HG02588 (cell line): Measurements from ENCODE around the gene UGT1A1.

Experiments used
- ATAC-seq: cut with Tn5 transposase; IDR thresholded peaks from one replicate; pipeline ENCODE4 v1.9.1; 2021; ENCODE audit warnings: mild to moderate bottlenecking, moderate library complexity; ENCODE audit not compliant: unreplicated experiment

Gene UGT1A1

DNA sequence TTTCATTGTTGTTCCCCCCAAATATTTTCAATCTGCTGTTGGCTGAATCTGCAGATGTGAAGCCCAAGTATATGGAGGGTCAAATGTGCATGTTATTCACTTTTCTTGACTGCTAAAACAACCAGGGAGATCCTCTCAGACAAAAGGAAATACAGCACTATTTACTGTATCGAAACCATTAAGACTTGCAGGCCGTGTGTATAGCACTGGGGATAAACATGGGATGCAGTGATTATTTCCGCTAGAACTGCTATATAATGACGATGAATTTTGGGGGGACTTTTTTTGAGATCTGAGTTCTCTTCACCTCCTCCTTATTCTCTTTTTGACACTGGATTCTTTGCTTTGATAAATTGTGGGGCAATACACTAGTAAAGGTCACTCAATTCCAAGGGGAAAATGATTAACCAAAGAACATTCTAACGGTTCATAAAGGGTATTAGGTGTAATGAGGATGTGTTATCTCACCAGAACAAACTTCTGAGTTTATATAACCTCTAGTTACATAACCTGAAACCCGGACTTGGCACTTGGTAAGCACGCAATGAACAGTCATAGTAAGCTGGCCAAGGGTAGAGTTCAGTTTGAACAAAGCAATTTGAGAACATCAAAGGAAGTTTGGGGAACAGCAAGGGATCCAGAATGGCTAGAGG, 3.5 kb upstream of the UGT1A1 start:
- ATAC-seq, result no peak

DNA sequence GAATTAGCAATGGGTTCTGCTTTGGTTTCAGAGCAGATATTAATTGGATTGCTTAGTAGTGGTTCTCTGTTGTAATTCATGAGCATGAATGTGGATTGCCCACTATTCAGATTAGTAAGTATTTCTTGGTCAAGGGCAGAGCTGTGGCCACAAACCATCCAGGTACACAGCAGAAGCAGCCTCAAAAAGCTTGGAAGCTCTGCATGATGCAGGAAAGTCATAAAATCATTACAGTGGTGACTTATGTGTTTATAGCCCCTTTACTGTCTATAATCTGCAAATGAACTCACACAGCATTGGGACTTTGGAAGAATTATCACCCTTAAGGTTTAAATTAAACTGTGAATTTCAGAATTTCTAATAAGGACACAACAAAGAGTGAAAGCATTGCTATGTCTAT, 1.9 kb upstream of the UGT1A1 start:
- ATAC-seq, result no peak

DNA sequence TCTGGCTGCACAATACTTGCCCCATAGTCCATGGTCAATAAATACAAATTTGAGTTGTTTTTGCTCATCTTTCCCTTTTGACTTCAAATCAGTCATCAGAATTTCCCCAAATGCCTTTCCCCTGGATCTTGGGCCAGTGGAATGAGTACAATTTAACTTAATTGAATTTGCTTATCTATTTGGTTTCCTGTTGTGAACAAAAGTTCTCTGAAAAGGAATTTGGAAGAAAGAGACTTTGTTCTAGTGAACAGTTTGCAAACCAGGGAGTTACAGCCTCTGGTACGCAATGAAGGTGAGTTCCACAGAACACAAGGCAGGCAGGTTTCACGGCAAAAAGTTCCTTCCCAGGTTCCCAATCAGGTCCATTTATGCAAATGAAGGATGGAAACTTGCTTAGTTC, 1.2 kb upstream of the UGT1A1 start:
- no peak for ATAC-seq

DNA sequence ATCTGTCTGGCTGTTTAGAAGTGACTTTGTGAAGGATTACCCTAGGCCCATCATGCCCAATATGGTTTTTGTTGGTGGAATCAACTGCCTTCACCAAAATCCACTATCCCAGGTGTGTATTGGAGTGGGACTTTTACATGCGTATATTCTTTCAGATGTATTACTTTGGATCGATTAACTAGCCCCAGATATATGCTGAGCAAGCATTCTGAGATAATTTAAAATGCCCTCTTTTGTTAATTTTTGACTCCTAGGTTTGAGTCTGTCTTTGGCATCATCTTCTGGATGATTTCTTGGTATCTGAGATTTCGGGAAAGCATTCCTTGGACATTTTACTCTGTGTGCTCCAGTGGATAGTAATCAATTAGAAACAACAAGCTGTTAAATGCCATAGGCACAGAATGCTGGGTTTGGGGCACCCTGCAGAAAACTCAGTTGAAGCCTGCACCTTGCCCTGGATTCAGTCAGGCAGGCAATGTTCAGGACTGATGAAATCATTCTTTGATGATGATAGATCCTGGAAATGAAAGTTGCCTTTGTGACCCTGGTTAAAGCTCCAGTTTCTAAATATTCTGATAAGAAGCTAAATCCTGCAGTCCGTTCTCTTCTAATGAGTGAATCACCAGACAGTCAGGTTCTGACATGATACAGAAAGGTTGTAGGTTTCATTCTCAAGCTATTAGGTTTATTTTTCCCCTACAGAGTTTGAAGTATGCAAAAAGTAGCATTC, 1.1 kb downstream of the UGT1A1 start:
- no peak for ATAC-seq

DNA sequence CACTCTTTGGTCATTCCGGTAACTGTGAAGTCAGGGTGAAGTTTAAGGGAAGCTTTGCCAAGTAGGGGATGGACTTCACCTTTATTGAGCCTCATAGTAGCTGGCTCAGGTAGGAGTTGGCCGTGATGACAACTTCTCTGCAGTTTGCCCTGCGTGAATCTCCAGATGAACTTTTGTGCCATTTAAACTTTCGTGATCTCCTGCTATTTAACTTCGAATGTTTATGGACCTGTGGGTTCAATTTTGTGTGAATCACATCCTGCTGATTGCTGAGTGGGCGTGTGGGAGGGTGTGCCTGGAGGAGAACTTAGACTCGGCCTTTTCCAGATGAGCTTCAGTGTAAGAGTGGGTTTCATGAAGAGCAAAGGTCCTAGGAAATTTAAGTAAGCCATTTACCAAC, 4.2 kb downstream of the UGT1A1 start:
- no peak for ATAC-seq

DNA sequence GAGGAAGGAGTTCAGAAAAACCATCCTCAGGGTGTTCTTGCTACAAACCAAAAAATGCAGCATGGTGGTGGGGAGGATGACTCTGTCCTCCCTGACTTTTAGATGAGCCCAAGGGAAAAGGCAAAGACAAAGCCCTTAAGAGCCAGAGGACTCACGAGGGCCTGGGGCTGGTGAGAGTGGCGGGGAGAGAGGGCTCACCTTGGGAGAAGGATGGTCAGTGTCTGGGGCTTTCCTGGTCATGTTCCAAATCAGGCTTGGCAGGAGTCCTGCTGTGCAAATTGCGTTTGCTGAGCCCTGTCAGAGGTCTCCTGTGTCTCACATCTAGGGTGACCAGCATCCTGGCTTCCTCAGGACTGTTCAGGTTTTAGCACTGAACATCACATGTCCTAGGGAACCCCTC, 4.7 kb downstream of the UGT1A1 start:
- ATAC-seq, result no peak

DNA sequence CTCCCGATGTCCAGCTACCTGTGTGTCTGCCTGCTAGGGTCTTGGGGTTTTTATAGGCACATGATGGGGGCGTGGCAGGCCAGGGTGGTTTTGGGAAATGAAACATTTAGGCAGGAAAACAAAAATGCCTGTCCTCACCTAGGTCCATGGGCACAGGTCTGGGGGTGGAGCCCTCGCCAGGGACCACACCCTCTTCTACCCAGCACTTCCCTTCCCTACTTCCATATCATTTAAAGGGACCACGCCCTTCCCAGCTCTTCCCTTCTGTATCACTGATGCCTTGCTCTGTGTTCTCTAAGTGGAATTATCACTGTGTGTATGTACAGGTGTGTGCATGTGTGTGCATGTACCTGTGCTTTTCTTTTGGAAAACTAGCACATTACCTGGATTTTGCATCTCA, 6.3 kb downstream of the UGT1A1 start:
- no peak for ATAC-seq

DNA sequence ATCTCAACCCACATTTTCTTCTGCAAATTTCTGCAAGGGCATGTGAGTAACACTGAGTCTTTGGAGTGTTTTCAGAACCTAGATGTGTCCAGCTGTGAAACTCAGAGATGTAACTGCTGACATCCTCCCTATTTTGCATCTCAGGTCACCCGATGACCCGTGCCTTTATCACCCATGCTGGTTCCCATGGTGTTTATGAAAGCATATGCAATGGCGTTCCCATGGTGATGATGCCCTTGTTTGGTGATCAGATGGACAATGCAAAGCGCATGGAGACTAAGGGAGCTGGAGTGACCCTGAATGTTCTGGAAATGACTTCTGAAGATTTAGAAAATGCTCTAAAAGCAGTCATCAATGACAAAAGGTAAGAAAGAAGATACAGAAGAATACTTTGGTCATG, 8.0 kb downstream of the UGT1A1 start:
- no peak for ATAC-seq

DNA sequence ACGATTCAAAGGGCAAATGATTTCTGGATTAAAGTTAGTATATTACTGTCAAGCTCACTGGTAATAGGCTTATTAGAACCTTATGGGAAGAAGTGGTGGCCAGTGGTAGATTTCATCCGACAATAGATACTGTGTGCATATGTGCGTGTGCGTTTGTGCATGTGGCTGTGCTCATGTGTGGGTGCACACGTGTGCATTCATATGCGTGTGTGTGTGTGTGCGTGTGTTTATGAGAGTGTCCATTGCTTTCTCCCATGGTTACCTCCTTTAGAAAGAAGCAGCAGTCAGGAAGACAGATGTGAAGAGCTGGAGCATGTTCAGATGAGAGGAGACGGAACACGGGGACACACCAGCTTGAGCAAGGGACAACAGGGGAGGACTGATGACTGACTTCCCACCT, 9.2 kb downstream of the UGT1A1 start:
- no peak for ATAC-seq

DNA sequence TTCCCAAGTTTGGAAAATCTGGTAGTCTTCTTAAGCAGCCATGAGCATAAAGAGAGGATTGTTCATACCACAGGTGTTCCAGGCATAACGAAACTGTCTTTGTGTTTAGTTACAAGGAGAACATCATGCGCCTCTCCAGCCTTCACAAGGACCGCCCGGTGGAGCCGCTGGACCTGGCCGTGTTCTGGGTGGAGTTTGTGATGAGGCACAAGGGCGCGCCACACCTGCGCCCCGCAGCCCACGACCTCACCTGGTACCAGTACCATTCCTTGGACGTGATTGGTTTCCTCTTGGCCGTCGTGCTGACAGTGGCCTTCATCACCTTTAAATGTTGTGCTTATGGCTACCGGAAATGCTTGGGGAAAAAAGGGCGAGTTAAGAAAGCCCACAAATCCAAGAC, 12.1 kb downstream of the UGT1A1 start:
- ATAC-seq, result no peak

DNA sequence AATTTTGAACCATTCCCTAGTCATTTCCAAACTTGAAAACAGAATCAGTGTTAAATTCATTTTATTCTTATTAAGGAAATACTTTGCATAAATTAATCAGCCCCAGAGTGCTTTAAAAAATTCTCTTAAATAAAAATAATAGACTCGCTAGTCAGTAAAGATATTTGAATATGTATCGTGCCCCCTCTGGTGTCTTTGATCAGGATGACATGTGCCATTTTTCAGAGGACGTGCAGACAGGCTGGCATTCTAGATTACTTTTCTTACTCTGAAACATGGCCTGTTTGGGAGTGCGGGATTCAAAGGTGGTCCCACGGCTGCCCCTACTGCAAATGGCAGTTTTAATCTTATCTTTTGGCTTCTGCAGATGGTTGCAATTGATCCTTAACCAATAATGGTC, 12.5 kb downstream of the UGT1A1 start:
- no peak for ATAC-seq

DNA sequence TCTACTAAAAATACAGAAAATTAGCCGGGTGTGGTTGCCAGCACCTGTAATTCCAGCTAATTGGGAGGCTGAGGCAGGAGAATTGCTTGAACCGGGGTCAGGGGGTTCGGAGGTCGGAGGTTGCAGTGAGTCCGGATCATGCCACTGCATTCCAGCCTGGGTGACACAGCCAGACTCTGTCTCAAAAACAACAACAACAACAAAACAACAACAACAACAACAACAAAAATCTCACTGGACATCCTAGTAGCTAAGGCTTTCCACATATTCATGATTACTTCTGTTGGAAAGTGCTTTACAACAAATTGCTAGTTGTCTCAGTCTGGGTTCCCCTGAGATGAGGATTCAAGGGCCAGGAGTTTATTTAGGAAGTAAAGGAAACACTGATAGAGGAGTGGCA, 13.8 kb downstream of the UGT1A1 start:
- ATAC-seq, result no peak

DNA sequence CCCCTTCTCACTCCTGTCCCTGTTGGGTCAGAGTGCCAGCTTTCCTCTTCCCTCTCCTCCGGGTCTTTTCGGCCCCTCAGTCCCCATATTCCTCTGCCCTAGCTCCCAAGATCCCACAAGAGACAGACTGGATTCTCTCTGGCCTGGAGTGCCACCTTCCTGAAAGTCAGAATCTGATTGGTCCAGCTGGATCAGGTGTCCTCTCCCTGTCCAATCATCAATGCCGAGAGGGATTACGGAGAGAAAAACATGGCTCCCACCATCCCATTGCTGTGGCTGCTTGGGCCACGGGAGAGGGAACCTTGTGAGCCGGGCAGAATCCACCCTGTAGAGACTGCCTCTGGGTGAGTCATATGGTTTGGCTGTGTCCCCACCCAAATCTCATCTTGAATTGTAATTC, 15.3 kb downstream of the UGT1A1 start:
- no peak for ATAC-seq

DNA sequence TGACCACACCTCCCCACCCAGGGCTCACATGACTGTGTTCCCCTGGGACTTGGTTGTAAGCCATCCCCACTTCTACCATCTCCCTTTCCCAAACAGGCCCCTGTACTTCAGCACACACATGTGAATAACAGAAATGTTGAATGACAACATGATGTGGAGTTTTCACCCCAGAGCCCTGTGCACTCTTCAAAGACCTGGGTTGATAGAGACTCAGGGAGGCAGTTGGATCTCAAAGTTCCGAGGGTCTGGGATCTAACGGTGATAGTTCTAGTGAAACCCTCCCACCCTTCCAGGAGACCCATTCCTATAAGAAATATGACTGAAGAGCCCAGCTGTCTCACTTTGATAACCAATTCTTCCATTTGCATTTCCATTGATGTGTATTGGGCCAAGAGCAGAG, 18.0 kb downstream of the UGT1A1 start, which contains the start of gene MROH2A:
TSS of gene MROH2A (plus strand) at position 301 of the 400 bp plus-strand sequence. CDS start 1,029 bp downstream, outside the sequence.
- no peak for ATAC-seq

DNA sequence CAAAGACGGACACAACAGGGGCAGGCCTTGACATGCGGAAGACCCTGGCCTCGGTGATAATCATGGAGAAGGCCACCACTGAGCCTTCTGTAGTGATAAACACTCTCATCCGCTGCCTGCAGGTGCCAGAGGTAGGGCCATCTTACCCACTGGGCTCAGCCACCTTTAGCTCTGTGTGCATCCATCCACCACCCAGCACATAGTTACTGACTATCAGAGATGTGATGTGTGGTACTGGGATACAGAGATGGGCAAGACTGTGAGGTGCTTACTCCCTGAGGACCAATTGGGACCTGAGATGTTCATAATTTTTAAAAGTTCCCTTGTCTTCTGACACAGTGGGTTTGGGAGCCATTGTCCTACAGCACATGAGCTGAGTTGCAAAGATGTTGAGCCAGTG, 19.7 kb downstream of the UGT1A1 start:
- ATAC-seq, result no peak

DNA sequence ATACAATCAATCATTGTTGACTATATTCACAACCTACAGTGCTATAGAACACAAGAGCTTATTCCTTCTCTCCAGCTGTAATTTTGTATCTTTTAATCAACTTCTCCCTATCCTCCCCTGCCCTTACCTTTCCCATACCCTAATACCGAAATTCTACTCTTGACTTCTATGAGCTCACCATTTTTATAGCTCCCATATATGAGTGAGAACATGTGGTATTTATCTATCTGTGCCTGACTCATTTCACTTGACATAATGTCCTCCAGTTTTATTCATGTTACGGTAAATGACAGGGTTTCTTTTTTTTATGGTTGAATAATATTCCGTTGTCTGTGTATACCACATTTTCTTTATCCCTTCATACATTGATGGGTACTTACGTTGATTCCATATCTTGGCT, 20.7 kb downstream of the UGT1A1 start:
- no peak for ATAC-seq

DNA sequence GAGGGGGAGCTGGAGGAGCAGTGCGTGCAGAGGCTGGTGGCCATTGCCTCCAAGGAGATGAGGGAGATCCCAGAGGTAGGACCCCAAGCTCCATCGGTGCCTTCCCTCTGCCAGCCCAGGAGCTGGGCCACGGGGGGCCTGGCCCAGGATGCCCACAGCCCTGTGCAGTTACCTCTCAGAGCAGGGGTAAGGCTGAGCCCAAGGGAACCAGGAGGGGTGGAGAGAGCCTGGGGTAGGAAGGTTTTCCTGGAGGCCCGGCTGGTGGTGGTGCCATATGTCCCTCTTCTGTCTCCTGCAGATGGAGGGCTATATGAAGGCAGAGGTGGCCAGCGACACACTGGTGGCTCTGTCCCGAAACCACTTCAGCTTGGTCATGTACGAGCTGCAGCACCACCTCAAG, 29.5 kb downstream of the UGT1A1 start:
- no peak for ATAC-seq

DNA sequence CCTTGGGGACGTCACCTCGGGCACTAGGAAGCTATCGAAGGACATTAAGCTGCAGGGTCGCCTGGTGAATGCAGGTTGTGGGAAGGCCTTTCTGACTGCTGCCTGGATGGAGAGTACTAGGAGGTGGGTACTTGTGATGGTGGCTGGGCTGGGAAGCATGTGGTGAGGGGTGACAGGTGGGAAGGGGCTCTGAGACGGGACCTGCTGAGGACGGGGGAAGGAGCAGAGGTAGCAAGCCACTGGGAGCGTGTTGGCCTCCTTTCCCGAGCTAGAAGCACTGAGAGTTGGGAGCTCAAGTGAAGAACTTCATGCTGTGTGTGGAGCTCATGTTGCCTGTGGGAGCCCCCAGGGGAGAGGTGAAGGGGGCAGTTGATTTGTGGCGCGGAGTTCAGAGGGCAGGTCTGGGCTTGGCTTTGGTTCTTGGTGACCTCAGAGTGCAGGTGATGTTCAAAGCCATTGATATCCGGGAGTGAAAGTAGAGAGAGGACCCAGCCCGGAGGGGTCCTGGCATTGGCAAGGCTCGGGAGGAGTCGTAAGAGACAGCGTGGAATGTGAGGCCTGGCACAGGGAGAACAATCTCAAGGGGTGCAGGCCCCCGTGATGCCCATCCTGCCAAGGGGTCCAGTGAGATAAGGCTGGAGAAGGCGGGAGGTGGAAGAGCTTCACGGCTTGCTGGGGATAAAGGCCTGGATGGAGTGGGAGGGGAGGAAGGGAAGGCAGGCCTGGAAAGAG, 31.2 kb downstream of the UGT1A1 start:
- no peak for ATAC-seq

DNA sequence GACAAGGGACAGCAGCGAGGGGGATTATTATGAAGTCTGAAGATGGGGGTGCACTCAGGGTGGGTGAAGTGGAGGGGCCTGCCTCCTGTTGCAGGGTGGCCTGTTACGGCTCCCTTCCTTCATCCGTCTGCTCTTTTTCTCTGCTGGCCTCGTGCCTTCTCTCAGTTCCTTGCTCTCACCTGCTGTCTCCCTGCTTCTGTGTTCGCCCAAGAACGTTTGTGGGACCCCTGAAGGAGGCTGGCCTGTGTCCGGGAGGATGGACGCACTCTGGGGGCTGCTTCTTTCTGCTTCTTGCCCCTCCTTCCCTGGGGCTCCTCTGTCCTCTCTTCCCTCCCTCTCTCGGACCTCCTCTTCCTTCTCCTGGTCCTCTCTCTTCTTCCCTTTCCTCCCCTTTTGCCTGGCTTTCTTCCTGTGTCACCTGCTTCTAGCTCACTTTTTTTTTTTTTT, 31.8 kb downstream of the UGT1A1 start:
- no peak for ATAC-seq

DNA sequence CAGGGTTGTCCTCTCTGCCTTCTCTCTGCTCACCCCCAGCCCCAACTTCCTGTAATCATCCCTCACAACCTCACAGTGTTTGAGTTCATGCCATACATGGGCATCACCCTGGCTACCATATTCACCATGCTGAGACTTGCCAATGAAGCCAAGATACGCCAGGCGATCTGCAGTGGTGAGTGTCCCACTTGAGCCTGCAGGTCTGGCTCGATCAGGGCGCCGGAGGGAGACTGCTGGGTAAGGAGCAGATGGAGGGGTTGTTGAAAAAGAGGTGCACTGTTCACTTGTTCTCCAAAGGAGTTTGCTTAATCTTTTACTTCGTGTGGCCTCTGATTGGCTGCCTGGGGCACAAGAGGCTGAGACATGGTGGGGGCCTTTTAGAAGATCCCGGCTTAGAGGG, 32.6 kb downstream of the UGT1A1 start:
- no peak for ATAC-seq

DNA sequence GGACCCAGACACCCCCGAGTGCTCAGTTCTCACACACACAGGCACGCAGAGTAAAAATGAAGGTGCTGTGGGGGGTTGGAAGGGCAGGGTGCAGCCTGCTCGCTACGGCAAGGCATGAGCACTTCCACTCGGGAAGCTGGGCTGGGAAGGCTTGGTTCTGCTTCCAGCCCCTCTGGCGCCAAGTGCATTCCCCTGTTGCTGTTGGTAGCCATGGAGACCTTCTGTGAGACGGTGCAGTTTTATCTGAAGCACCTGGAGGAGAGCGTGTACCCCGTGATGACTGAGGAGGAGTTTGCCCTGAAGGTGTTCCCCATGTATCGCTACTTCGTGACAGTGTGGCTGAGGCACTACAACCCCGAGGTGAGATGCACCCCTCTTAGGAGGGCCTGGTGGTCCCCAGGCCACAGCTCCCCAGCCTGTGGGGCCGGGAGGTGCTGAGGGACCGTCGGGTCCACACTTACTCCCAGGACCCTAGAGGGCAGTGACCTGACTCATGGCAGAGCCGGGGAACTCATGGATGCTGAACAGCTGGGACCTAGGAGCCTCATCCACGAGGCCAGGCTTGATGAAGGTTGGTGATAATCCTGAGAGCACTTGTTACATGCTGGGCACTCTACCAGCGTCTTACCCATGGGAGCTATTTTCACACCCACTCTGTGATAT, 33.5 kb downstream of the UGT1A1 start:
- ATAC-seq, result no peak
